ENCODE results near the gene TRIM74.
"Not testable (repeated sequence)": the region's sequence is repeated elsewhere in the genome, so short reads cannot be mapped to it uniquely, and the experiment has no call there.

The TRIM74 gene

GRCh38 chr7:72968980-72969516, at the start of gene TRIM74:
TSS of gene TRIM74 (minus strand) at chr7:72969466. CDS start at chr7:72966157, 3,309 bp downstream.
- not testable (repeated sequence) for DNase-seq (ENCODE audit: low read depth)

DNA sequence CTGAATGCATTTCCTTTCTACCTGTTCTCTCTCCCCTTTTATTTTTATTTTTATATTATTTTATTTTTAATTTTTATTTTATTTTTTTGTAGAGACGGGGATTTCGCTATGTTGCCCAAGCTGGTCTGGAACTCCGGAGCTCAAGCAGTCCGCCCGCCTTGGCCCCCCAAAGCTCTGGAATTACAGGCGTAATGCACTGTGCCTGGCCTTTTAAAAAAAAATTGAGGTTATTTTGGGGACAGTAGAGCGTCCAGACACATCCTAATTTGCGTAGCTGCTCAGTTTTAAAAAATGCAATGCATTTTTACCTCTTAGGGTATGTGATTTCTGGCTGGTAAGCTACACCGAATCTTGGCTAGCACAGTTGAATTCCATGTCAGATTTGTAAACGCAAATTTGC, 37.2 kb upstream of the TRIM74 start:
- not testable (repeated sequence) for DNase-seq (ENCODE audit: low read depth)

DNA sequence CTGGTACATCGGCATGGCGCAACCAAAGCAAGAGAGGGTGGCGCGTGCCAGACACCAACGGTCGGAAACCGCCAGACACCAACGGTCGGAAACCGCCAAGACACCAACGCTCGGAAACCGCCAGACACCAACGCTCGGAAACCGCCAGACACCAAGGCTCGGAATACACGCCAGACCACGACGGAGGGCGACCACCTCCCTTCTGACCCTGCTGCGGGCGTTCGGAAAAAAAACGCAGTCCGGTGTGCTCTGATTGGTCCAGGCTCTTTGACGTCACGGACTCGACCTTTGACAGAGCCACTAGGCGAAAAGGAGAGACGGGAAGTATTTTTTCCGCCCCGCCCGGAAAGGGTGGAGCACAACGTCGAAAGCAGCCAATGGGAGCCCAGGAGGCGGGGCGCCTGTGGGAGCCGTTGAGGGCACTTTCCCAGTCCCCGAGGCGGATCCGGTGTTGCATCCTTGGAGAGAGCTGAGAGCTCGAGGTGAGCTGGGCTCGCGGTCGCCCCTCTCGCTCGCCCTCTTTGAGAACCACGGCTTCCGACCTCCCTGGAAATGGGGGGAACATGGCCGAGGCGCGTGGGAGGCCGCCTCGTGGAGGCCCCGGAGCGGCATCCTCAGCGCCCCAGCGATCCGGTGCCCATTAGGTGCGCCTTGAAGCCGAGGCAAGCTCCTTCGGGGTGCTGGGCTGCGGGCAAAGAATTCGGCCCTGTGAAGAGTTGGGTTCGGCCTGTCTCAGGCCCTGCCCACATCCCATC, 36.6 kb upstream of the TRIM74 start:
- DNase-seq (ENCODE audit: low read depth): peak; percentile 74

DNA sequence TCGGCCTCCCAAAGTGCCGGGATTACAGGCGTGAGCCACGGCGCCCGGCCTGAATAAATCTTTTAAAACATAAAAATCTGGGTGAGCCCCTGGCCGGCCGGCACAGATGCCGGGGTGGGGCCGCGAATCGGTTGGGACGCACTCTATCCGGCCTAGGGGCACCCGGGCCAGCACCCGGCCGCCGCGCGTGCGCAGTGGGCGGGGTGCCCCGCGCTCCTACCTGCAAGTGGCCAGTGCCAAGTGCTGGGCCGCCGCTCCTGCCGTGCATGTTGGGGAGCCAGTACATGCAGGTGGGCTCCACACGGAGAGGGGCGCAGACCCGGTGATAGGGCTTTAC, 36.1 kb upstream of the TRIM74 start:
- not testable (repeated sequence) for DNase-seq (ENCODE audit: low read depth)

GRCh38 chr7:72997887-72998468, 28.7 kb upstream of the TRIM74 start:
- not testable (repeated sequence) for DNase-seq (ENCODE audit: low read depth)

DNA sequence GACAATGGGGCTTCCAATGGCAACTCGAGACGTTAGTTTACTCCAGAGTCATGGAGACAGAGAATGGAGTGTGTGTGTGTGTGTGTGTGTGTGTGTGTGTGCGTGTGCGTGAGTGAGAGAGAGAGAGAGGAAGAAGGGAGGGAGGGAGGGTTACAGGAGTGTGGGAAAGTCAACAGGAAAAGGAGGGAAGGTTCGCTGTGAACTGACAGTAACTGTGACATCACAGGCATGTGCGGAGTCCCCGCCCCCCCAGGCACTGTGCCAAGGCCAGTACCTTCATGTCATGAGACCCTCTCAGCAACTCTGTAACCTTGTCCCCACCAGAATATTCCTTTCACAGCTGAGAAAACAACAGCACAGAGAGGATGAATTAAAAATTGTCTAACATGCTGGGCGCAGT, 28.2 kb upstream of the TRIM74 start:
- DNase-seq (ENCODE audit: low read depth): not testable (repeated sequence)

DNA sequence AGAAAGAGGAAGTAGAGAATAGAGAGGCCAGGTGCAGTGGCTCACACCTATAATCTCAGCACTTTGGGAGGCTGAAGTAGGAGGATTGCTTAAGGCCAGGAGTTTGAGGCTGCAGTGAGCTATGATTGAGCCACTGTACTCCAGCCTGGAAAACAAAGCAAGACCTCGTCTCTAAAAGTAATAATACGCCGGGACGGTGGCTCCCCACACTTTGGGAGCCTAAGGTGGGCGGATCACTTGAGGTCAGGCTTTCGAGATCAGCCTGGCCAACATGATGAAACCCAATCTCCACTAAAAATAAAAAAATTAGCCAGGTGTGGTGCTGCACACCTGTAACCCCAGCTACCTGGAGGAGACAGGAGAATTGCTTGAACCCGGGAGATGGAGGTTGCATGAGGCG, 26.2 kb upstream of the TRIM74 start:
- DNase-seq (ENCODE audit: low read depth): not testable (repeated sequence)

DNA sequence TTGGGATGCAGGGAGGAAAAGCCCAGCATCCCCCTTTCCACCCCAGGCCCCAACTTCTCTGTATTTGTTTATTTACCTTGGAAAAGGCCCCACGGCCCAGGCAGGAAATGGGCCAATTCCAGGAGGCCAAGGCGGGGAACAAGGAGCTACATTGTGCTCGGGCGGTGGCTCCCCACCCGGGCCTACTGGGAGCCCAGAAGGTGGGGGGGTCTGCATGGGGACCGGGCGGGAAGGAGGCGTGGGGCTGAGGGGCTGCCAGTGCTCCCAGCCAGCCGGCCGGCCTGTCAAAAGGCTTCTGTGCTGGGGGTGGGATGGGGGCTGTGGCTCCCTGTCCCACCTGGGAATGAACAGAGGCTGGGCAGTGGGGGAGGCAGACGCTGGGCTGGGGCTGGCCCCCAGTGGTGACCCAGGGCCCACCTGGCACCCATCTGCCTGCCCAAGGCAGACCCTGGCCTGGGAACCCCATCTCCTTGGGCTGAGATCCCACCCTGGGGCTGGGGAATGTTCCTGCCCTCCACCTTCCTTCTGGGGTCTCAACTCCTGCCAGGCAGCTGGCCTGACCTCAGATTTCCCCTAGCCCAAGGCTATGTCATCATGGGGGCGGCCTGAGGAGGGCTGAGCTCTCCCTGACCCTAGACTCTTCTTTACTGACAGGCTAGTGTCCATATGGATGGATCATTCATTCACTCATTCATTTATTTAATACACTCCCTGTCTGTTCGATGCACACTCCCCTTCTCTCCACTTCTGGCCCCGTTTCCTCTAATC, 21.1 kb upstream of the TRIM74 start:
- DNase-seq (ENCODE audit: low read depth): not testable (repeated sequence)

DNA sequence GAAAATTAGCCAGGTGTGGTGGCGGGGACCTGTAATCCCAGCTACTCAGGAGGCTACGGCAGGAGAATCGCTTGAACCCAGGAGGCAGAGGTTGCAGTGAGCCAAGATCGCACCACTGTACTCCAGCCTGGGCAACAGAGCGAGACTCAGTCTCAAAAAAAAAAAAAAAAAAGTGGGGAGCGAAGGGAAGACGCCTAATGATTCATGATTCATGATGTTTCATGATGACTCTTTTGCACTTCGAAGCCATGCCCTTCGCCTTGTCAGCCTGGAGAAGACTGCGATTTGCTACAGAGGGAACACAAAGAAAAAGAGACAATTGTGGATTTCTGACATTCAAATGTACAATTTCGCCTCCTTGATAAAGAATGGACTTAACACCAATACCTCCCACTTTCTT, 12.8 kb upstream of the TRIM74 start:
- not testable (repeated sequence) for DNase-seq (ENCODE audit: low read depth)

DNA sequence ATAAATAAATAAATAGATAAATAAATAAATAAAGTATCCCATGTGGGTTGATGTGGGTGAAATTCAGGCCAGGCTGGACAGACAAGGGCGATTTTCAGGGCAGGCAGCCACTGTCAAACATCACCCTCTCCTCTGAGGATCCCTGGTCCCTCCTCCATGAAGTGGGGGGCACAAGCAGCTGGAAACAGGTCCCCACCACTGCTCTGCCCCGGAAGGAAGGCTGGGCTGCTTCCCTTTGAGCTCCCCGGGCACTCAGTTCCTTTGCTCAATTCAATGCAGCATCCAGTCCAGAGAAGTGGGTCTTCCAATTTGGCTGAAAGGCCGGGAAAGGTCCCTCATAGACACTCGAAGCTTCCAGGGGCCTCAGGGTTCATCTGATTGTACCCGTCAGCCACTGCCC, 11.1 kb upstream of the TRIM74 start:
- DNase-seq (ENCODE audit: low read depth): not testable (repeated sequence)

GRCh38 chr7:72976434-72976833, 7.2 kb upstream of the TRIM74 start:
- DNase-seq (ENCODE audit: low read depth): not testable (repeated sequence)

DNA sequence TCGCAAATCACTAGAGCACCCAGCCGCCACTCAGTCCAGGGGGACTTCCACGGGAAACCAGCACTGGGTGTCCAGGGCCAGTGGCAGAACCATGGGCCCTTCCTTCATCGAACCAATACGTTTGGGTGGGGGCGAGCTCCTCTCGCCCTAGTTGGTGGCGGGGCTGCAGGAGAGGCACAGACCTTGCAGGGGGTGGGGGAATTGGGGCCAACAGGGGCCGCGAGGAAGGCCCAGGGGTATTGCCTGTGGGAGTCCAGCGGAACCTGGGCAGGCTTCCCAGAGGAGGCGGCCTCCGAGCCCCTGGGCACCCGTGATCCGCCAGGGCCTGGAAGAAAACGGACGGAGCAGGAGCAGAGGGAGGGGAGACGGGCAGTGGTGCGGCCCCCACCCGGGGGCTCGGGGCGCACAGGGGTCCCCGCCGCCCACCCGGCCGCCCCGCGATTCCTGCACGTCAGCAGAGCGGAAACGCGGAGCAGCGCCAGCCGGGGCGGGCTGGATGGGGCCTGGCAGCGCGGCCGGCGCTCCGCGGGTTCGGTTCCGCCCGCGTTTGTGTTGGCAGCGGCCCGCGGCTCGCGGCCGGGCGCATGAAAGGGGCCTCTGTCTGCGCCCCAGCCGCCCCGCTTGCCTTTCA, 6.5 kb upstream of the TRIM74 start:
- peak; percentile 0 for DNase-seq (ENCODE audit: low read depth)

- not testable (repeated sequence) for DNase-seq (ENCODE audit: low read depth)
Observed at GRCh38 chr7:72974781-72975180, 5.5 kb upstream of the TRIM74 start.

- not testable (repeated sequence) for DNase-seq (ENCODE audit: low read depth)
Observed at GRCh38 chr7:72971505-72971904, 2.2 kb upstream of the TRIM74 start.

DNA sequence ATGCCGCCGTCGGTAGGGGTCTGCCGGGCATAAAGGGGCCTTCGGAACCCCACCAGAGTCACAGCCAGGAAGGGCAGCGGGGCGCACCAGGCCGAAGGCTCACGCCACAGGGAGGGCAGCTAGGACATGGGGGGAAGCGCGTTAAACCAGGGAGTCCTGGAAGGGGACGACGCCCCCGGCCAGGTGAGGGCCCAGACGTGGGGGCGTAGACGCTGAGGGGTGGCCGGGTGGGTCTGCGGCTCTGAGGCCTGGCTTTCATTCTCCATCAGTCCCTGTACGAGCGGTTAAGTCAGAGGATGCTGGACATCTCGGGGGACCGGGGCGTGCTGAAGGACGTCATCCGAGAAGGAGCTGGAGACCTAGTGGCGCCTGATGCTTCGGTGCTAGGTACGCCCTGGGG, 422 bp upstream of the TRIM74 start:
- DNase-seq (ENCODE audit: low read depth): not testable (repeated sequence)

- DNase-seq (ENCODE audit: low read depth): not testable (repeated sequence)
Observed at GRCh38 chr7:72966892-72967291, 2.4 kb downstream of the TRIM74 start.

DNA sequence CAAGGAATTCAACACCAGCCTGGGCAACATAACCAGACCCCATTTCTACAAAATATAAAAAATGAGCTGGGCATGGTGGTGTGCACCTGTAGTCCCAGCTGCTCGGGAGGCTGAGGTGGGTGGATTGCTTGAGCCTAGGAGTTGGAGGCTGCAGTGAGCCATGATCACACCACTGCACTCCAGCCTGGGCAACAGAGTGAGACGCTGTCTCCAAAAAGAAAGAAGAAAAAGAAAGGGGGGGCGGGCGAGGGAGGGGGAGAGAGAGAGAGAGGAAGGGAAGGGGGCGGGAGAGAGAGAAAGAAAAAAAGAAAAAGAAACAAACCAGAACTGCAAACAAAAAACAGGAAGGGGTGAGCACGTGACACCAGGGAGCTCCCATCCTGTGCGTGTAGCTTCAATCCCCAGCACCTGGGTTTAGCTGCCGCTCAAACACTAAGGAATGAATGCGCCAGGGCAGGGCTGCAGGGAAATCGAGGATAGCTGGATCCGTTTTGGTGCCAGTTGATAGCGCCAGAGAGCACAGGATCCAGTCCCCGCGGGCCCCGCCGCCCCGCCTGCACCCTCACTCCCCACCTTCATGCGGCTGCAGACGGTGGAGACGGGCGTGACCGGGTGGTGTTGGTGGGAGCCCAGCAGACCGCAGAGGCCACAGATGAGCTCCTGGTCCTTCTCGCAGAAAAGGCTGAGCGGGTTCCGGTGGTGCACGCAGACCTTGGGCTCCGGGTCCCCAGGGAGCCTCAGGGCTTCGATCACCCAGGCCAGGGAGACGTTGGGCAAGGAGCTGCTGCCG, 3.9 kb downstream of the TRIM74 start:
- DNase-seq (ENCODE audit: low read depth): not testable (repeated sequence)

GRCh38 chr7:72963056-72963455, 6.2 kb downstream of the TRIM74 start:
- DNase-seq (ENCODE audit: low read depth): not testable (repeated sequence)

GRCh38 chr7:72961346-72961650, 8.0 kb downstream of the TRIM74 start:
- DNase-seq (ENCODE audit: low read depth): not testable (repeated sequence)

DNA sequence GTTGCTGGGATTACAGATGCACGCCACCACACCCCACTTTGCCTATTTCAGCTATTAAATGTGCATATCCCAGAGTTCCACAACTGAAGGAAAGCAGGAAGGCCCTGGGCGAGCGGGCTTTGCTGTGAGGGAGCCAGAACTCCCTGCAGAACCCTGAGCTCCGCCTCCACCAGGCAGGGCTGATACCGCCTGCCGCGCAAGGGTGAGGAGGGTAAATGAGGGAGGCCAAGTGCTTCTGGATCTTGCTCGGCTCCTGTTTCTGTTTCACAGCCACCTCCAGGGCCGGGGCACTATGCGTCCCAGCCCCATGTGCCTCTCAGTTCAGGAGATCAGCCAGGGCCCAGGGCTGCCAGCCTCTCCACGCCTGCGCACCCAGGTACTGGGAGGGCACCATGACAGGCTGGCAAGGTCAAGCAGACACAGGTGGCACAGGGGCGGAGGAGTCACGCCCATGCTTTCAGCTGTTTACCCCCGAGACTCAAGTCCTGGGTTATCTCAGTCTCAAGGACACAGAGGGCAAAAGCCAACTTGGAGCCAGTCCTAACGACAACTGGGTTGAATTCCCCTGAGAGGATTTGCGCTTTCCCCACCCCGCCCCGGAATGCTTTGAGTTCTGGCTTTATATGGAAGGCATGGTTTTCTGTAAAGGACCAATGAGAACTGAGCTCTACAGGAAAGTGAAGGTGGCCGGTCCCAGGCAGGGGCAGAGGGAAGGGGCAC, 8.5 kb downstream of the TRIM74 start:
- DNase-seq (ENCODE audit: low read depth): not testable (repeated sequence)

- not testable (repeated sequence) for DNase-seq (ENCODE audit: low read depth)
Observed at GRCh38 chr7:72960029-72960428, 9.2 kb downstream of the TRIM74 start.

Measured in fibroblast of gingiva (primary cell).